ENCODE data around the gene UBE3D. TPM values are rescaled to one million over a fixed set of nuclear protein-coding genes. Genes with fewer than 3 reads are reported as not detected.

The UBE3D gene
- total RNA-seq, 1 experiment from 2014 or later, result 10.9 TPM

GRCh38 chr6:82955841-82956240 is 109.8 kb downstream of the UBE3D start:
- Mint-ChIP-seq H3K27ac (ENCODE audit: unreplicated experiment) (no peak overlapping the region), H3K4me3 (ENCODE audit: unreplicated experiment) (no peak overlapping the region), H3K4me1 (ENCODE audit: low read depth, unreplicated experiment) (no peaks in the 10 kb centered on the region), H3K27me3 (ENCODE audit: insufficient read depth, unreplicated experiment) (no peaks in the 10 kb centered on the region), H3K36me3 (ENCODE audit: insufficient read depth, unreplicated experiment) (no peaks in the 10 kb centered on the region), H3K9me3 (ENCODE audit: unreplicated experiment) (no peaks in the 10 kb centered on the region)
- TF ChIP-seq, protein P1, sequence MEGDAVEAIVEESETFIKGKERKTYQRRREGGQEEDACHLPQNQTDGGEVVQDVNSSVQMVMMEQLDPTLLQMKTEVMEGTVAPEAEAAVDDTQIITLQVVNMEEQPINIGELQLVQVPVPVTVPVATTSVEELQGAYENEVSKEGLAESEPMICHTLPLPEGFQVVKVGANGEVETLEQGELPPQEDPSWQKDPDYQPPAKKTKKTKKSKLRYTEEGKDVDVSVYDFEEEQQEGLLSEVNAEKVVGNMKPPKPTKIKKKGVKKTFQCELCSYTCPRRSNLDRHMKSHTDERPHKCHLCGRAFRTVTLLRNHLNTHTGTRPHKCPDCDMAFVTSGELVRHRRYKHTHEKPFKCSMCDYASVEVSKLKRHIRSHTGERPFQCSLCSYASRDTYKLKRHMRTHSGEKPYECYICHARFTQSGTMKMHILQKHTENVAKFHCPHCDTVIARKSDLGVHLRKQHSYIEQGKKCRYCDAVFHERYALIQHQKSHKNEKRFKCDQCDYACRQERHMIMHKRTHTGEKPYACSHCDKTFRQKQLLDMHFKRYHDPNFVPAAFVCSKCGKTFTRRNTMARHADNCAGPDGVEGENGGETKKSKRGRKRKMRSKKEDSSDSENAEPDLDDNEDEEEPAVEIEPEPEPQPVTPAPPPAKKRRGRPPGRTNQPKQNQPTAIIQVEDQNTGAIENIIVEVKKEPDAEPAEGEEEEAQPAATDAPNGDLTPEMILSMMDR (IDR thresholded peaks at IDR 0.05; ENCODE audit: insufficient read depth in 1 of 2, low read depth in 1 of 2, low read length in 1 of 2, severe bottlenecking in 1 of 2, unreplicated experiment in 1 of 2), result no peak
- no peak for DNase-seq
- H3K9me3 ChIP-seq, result no peaks in the 10 kb centered on the region
- H3K4me1 ChIP-seq, result no peaks in the 10 kb centered on the region
- BruUV-seq (replicated peaks), result no TSS peak
- H3K4me3 ChIP-seq (ENCODE audit: low read depth, low read length), result no peak overlapping the region
- no peaks in the 10 kb centered on the region for H3K36me3 ChIP-seq (ENCODE audit: control insufficient read depth, insufficient read depth, low read length)
- POLR2A ChIA-PET, result no interaction called here
- intact Hi-C loops (cut with micrococcal nuclease; ENCODE audit: unreplicated experiment), result no loop called here
- CTCF ChIA-PET, result no interaction called here
- H3K27me3 ChIP-seq (replicated peaks; ENCODE audit: control insufficient read depth, insufficient read depth, low read length), result no peaks in the 10 kb centered on the region

DNA sequence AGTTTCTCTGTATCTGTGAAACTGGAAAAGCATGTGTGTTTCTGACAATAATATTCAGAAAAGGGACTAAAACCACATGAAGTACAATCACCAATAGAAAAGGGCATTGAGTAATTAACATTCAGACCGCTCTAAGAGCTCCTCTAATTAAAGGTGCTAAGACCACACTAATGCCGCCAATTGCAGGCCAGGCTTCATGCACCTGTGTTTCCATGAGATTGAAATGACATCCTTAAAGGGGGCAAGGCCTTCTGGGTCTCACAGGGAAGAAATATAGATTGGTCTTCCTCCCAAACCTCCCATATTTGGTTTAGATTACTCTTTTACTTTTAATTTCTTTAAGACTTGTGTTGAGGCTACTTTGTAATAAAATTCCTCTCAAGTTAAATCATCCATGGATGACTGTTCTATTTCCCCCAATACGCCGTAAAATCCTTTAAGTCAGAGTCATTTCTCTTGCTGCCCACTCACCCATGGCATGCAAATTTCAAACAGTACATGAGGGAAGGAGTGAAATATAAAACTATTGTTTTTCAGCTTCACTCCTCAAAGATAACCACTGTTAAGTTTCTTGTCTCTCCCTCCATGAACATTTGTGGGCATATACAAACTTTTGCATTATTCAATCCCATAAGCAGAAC is 110.6 kb downstream of the UBE3D start:
- DNase-seq, result no peak
- Mint-ChIP-seq H3K4me3 (ENCODE audit: unreplicated experiment) (no peak overlapping the region), H3K36me3 (ENCODE audit: insufficient read depth, unreplicated experiment) (no peaks in the 10 kb centered on the region), H3K27me3 (ENCODE audit: insufficient read depth, unreplicated experiment) (no peaks in the 10 kb centered on the region), H3K9me3 (ENCODE audit: unreplicated experiment) (no peaks in the 10 kb centered on the region), H3K27ac (ENCODE audit: unreplicated experiment) (no peak overlapping the region), H3K4me1 (ENCODE audit: low read depth, unreplicated experiment) (no peaks in the 10 kb centered on the region)
- intact Hi-C loops (cut with micrococcal nuclease; ENCODE audit: unreplicated experiment), result no loop called here
- CTCF ChIA-PET, result no interaction called here
- POLR2A ChIA-PET, result no interaction called here
- H3K9me3 ChIP-seq, result no peaks in the 10 kb centered on the region
- no peaks in the 10 kb centered on the region for H3K27me3 ChIP-seq (replicated peaks; ENCODE audit: control insufficient read depth, insufficient read depth, low read length)
- no peaks in the 10 kb centered on the region for H3K36me3 ChIP-seq (ENCODE audit: control insufficient read depth, insufficient read depth, low read length)
- BruUV-seq (replicated peaks), result no TSS peak
- TF ChIP-seq, protein P1 (IDR thresholded peaks at IDR 0.05; ENCODE audit: insufficient read depth in 1 of 2, low read depth in 1 of 2, low read length in 1 of 2, severe bottlenecking in 1 of 2, unreplicated experiment in 1 of 2), result no peak
- no peaks in the 10 kb centered on the region for H3K4me1 ChIP-seq
- no peak overlapping the region for H3K4me3 ChIP-seq (ENCODE audit: low read depth, low read length)

GRCh38 chr6:82954356-82954755 is 111.3 kb downstream of the UBE3D start:
- TF ChIP-seq, protein P1 (IDR thresholded peaks at IDR 0.05; ENCODE audit: insufficient read depth in 1 of 2, low read depth in 1 of 2, low read length in 1 of 2, severe bottlenecking in 1 of 2, unreplicated experiment in 1 of 2), result no peak
- intact Hi-C loops (cut with micrococcal nuclease; ENCODE audit: unreplicated experiment), result no loop called here
- H3K27me3 Mint-ChIP-seq (ENCODE audit: insufficient read depth, unreplicated experiment), result no peaks in the 10 kb centered on the region
- H3K27ac Mint-ChIP-seq (ENCODE audit: unreplicated experiment), result no peak overlapping the region
- no peaks in the 10 kb centered on the region for H3K27me3 ChIP-seq (replicated peaks; ENCODE audit: control insufficient read depth, insufficient read depth, low read length)
- no peak overlapping the region for H3K4me3 Mint-ChIP-seq (ENCODE audit: unreplicated experiment)
- BruUV-seq (replicated peaks), result no TSS peak
- POLR2A ChIA-PET, result no interaction called here
- no peaks in the 10 kb centered on the region for H3K9me3 Mint-ChIP-seq (ENCODE audit: unreplicated experiment)
- H3K4me1 Mint-ChIP-seq (ENCODE audit: low read depth, unreplicated experiment), result no peaks in the 10 kb centered on the region
- no peaks in the 10 kb centered on the region for H3K36me3 Mint-ChIP-seq (ENCODE audit: insufficient read depth, unreplicated experiment)
- no peak overlapping the region for H3K4me3 ChIP-seq (ENCODE audit: low read depth, low read length)
- no peaks in the 10 kb centered on the region for H3K9me3 ChIP-seq
- no peaks in the 10 kb centered on the region for H3K4me1 ChIP-seq
- DNase-seq, result no peak
- CTCF ChIA-PET, result no interaction called here
- H3K36me3 ChIP-seq (ENCODE audit: control insufficient read depth, insufficient read depth, low read length), result no peaks in the 10 kb centered on the region

Measured in Caco-2 (cell line).